ENCODE results near the gene FOCAD. TPM values are rescaled to one million over a fixed set of nuclear protein-coding genes. Genes with fewer than 3 reads are reported as not detected.

Gene FOCAD
- total RNA-seq, 1 experiment from 2014 or later = 43.3 TPM

DNA sequence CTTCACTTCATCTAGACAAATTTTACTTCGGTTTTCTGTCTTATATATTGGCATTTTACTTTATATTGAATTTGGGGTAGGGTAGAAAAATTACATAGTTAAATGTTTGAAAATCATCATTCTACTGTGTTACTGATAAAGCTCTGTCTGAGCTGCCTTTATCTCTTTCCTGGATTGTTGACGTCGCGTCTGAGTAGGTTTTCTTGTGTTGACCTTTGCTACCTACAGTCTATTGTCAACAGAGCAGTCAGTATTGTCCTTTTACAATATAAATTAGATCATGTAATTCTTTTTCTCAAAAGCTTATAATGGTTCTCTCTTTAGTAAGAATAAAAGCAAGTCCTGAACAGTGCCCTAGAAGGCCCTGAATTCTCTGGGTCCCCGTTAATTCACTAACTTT is 219.2 kb downstream of the FOCAD start:
- Histone ChIP-seq H3K9ac (ENCODE audit: extremely low read depth, insufficient read length, low read length) (no peak overlapping the region), H2AFZ (ENCODE audit: low read length) (no peak overlapping the region), H3K23ac (ENCODE audit: insufficient read length, low read depth, low read length) (no peak overlapping the region), H3T11ph (ENCODE audit: low read length) (no peak overlapping the region), H3K56ac (ENCODE audit: insufficient read length, low read depth, low read length) (no peak overlapping the region), H4K20me1 (ENCODE audit: control insufficient read depth, insufficient read depth, insufficient read length) (no peaks in the 10 kb centered on the region), H3K4ac (ENCODE audit: low read depth, low read length) (no peak overlapping the region), H3K18ac (ENCODE audit: insufficient read length, low read depth, low read length) (no peak overlapping the region), H3K14ac (ENCODE audit: insufficient read depth, low read length) (no peak overlapping the region), H2BK12ac (ENCODE audit: insufficient read length, low read depth, low read length) (no peak overlapping the region), H2BK120ac (ENCODE audit: low read depth, low read length, poor library complexity, severe bottlenecking) (no peak overlapping the region), H3K79me1 (ENCODE audit: insufficient read depth, low read depth, low read length, poor library complexity, severe bottlenecking) (no peaks in the 10 kb centered on the region), H4K5ac (ENCODE audit: insufficient read length, low read depth, low read length) (no peak overlapping the region), H3K27me3 (ENCODE audit: insufficient read depth, low read length) (no peaks in the 10 kb centered on the region), H3K4me2 (ENCODE audit: insufficient read depth, insufficient read length, low read length) (no peak overlapping the region), H3K27ac (ENCODE audit: insufficient read length, low read depth, low read length) (no peak overlapping the region), H4K91ac (ENCODE audit: insufficient read length, low read depth, low read length) (no peak overlapping the region), H3K4me1 (ENCODE audit: insufficient read depth, low read length) (no peaks in the 10 kb centered on the region), H3K79me2 (ENCODE audit: insufficient read depth, low read length) (no peaks in the 10 kb centered on the region), H4K8ac (replicated peaks; ENCODE audit: insufficient read length, low read depth, low read length) (no peak overlapping the region), H2AK5ac (ENCODE audit: insufficient read length, low read length) (no peak overlapping the region), H3K9me3 (ENCODE audit: control insufficient read depth, low read depth, low read length) (no peaks in the 10 kb centered on the region), H3K23me2 (ENCODE audit: insufficient read length, low read depth, low read length, poor library complexity, severe bottlenecking) (no peaks in the 10 kb centered on the region), H2BK20ac (ENCODE audit: low read depth, low read length, poor library complexity, severe bottlenecking) (no peak overlapping the region), H2BK15ac (ENCODE audit: low read depth, low read length) (no peak overlapping the region), H2BK5ac (ENCODE audit: insufficient read length, low read length) (no peak overlapping the region)
- Mint-ChIP-seq H3K4me3 (no peak overlapping the region), H3K36me3 (ENCODE audit: insufficient read depth in 1 of 3, low read depth in 3 of 3) (no peaks in the 10 kb centered on the region), H3K9me3 (no peaks in the 10 kb centered on the region), H3K27ac (no peak overlapping the region), H3K27me3 (ENCODE audit: low read depth) (no peaks in the 10 kb centered on the region), H3K4me1 (no peaks in the 10 kb centered on the region)
- no CpG with 5 or more reads among the region's 5 CpGs for WGBS (ENCODE audit: extremely low coverage, insufficient read length, low lambda C conversion rate)
- DNase-seq = no peak
- TF ChIP-seq, protein P1, sequence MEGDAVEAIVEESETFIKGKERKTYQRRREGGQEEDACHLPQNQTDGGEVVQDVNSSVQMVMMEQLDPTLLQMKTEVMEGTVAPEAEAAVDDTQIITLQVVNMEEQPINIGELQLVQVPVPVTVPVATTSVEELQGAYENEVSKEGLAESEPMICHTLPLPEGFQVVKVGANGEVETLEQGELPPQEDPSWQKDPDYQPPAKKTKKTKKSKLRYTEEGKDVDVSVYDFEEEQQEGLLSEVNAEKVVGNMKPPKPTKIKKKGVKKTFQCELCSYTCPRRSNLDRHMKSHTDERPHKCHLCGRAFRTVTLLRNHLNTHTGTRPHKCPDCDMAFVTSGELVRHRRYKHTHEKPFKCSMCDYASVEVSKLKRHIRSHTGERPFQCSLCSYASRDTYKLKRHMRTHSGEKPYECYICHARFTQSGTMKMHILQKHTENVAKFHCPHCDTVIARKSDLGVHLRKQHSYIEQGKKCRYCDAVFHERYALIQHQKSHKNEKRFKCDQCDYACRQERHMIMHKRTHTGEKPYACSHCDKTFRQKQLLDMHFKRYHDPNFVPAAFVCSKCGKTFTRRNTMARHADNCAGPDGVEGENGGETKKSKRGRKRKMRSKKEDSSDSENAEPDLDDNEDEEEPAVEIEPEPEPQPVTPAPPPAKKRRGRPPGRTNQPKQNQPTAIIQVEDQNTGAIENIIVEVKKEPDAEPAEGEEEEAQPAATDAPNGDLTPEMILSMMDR (conservative IDR thresholded peaks at IDR 0.05) = no peak
